GM18508 (cell line): Measurements from ENCODE around the gene SCYGR3.

Experiments
- ATAC-seq: cut with Tn5 transposase; IDR thresholded peaks from one replicate; pipeline ENCODE4 v1.9.1; 2021; ENCODE audit warnings: moderate number of reproducible peaks; ENCODE audit not compliant: insufficient read depth, unreplicated experiment

The SCYGR3 gene

DNA sequence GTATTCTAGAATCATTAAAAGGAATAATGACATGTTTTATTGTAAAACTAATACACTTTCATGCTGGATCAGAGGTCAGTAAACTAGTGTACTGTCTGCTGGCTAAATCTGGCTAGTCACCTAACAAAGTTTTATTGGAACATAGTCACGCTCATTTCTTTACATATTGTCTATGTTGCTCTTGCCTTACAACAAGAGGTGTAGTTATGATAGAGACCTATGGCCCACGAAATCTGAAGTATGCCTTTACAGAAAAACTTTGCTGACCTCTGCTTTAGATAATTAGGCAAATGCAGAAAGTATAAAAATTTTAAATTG lies 45.8 kb downstream of the SCYGR3 start:
- ATAC-seq, result no peak

DNA sequence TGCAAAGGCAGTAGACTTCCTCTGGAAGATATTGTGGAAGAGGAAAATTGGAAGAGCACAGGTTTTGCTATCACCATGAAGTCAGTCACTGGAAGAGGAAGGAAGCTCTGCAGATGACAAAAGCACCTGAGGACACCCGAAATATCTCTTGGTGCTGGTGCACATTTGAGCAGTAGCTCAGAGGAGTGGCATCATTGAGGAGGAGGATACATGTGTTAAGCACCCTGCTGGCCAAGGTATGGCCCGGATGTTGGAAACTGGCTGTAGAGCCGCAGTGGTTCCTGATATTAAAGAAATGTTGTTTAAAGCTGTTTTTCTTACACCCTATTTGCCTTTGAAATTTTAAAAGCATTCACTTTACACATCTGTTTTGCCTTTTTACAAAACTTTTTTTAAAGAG lies 48.6 kb downstream of the SCYGR3 start:
- no peak for ATAC-seq

DNA sequence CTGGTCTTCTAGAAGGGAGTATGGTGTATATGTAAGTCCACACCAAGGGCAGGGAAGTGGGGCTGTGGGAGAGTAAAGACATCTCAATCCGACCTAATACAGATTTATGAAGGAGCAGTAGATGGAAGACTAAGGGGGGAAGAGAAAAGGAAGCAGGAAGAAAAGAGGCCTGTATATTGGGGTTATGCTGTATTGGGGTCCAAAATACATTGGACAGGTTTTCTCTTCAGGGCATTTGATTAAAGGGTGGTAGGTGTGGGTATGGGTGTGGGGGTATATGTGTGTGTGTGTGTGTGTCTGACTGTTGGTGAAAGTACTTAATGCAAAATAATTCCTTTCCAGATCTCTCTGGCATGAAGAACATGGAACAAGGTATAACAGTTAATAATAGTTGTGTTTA lies 49.6 kb downstream of the SCYGR3 start:
- no peak for ATAC-seq
